Thoracic aorta (tissue), 2 donors: Measurements from ENCODE around the gene CCDC6. TPM values are rescaled to one million over a fixed set of nuclear protein-coding genes. Genes with fewer than 3 reads are reported as not detected.
"Not testable (repeated sequence)": the region's sequence is repeated elsewhere in the genome, so short reads cannot be mapped to it uniquely, and the experiment has no call there.

ENCODE experiments used
- ATAC-seq: fragments of 150-250 bp; one replicate; pipeline ENCODE4 v1.8.0; 2017; ENCODE audit warnings: low read depth; ENCODE audit not compliant: insufficient number of reproducible peaks, low FRiP score
- DNase-seq: peaks from one replicate; pipeline ENCODE4 v3.0.0-alpha.2; 2020; ENCODE audit warnings: low spot score
- H3K27ac ChIP-seq, 2 donors: fragments of 200-600 bp; sonication (generic); 1 replicate in 1 of 2; 2 replicates in 1 of 2; pipeline ENCODE4 v1.5.1; 2016; ENCODE audit warnings: mild to moderate bottlenecking in 2 of 2, moderate library complexity in 2 of 2
- H3K27me3 ChIP-seq: fragments of 200-600 bp; sonication (generic); replicated peaks from 2 replicates; pipeline ENCODE4 v1.6.0; 2016; ENCODE audit warnings: mild to moderate bottlenecking; ENCODE audit not compliant: insufficient read depth
- H3K36me3 ChIP-seq: fragments of 200-600 bp; sonication (generic); one replicate; pipeline ENCODE4 v1.5.1; 2016
- H3K4me1 ChIP-seq, 2 donors: fragments of 200-600 bp; sonication (generic); 1 replicate in 1 of 2; 2 replicates in 1 of 2; pipeline versions ENCODE4 v1.5.1 to v1.6.0; 2016; ENCODE audit warnings: low read depth in 2 of 2, mild to moderate bottlenecking in 1 of 2; ENCODE audit not compliant: control insufficient read depth in 1 of 2
- H3K4me3 ChIP-seq: fragments of 200-600 bp; sonication (generic); 2 replicates; pipeline ENCODE4 v1.5.1; 2016; ENCODE audit warnings: mild to moderate bottlenecking
- H3K9me3 ChIP-seq: fragments of 200-600 bp; sonication (generic); 2 replicates; pipeline ENCODE4 v1.5.1; 2016
- total RNA-seq, 2 donors: library from RNA; depleted of rRNA; stranded (reverse); fragments of >200 nt; gene quantifications; one replicate each; pipeline versions ENCODE4 v1.1.0 to v1.2.3, GENCODE V29; 2016
- TF ChIP-seq, protein P1 (sequence below): fragments of 200-600 bp; sonication (generic); IDR thresholded peaks from one replicate; pipeline ENCODE4 v1.5.1; 2019; ENCODE audit warnings: antibody characterized with exemption

Gene CCDC6
- total RNA-seq = 10 to 100 TPM; 69.3 to 70.9 TPM

DNA sequence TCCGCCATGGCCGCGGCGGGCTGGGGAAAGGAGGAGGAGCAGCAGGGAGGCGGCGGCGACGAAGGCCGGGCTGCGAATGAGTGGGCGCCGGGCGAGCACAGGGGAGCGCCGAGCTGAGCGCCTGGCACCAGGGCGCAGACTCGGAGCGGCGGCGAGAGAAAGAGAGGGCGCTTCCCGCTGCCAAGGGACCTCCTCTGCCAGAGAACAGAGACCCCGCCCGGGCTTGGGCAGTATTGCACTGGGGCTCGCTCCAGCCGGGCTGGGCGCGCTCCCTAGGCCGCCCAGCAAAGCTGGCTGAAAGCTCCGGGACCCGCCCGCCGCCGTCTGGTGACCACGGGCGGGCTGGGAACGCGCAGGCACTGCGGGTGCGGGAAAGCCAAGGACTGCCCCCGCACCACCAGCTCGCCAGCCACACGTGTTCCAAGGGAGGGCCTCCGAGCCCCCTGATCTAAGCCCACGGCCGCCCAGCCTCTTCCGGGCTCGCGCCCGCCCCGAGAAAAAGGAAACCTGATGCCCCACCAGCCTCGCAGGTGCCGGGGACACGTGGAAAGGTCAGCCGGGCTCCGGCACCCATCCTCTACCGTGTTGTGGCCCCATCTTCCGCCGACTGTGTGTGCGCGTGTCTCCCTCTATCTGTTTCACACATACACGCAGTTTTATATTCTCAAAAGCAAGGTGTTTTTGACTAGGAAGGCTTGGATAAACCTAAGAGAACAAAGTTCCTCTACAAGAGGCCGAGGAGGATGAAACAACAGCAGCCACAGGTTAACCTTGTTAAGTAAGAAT lies at the start of gene CCDC6:
Gene CCDC6 (minus strand): TSS at position 140 of the 786 bp plus-strand sequence. CDS start 132 bp downstream, at position 8.
- H3K27ac ChIP-seq = peak within 1 kb of the TSS; percentile 95 to 98
- TF ChIP-seq, protein P1, sequence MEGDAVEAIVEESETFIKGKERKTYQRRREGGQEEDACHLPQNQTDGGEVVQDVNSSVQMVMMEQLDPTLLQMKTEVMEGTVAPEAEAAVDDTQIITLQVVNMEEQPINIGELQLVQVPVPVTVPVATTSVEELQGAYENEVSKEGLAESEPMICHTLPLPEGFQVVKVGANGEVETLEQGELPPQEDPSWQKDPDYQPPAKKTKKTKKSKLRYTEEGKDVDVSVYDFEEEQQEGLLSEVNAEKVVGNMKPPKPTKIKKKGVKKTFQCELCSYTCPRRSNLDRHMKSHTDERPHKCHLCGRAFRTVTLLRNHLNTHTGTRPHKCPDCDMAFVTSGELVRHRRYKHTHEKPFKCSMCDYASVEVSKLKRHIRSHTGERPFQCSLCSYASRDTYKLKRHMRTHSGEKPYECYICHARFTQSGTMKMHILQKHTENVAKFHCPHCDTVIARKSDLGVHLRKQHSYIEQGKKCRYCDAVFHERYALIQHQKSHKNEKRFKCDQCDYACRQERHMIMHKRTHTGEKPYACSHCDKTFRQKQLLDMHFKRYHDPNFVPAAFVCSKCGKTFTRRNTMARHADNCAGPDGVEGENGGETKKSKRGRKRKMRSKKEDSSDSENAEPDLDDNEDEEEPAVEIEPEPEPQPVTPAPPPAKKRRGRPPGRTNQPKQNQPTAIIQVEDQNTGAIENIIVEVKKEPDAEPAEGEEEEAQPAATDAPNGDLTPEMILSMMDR = peak; percentile 88
- H3K27me3 ChIP-seq = no peaks in the 10 kb centered on the region
- no peaks in the 10 kb centered on the region for H3K9me3 ChIP-seq
- DNase-seq (peak; percentile 83), ATAC-seq (peak; percentile 73)
- H3K4me1 ChIP-seq = peaks cover 3 to 54% of the 10 kb centered on the region in 2 donors
- H3K36me3 ChIP-seq = no peaks in the 10 kb centered on the region
- H3K4me3 ChIP-seq = peak within 1 kb of the TSS; percentile 95

- ATAC-seq (no peak), DNase-seq (no peak)
- H3K4me3 ChIP-seq = no peak overlapping the region
- no peaks in the 10 kb centered on the region for H3K4me1 ChIP-seq
- H3K27me3 ChIP-seq = no peaks in the 10 kb centered on the region
- no peak overlapping the region for H3K27ac ChIP-seq
- no peaks in the 10 kb centered on the region for H3K36me3 ChIP-seq
- TF ChIP-seq, protein P1 = no peak
- no peaks in the 10 kb centered on the region for H3K9me3 ChIP-seq
Measured at GRCh38 chr10:59954296-59954695, 47.9 kb upstream of the CCDC6 start.

DNA sequence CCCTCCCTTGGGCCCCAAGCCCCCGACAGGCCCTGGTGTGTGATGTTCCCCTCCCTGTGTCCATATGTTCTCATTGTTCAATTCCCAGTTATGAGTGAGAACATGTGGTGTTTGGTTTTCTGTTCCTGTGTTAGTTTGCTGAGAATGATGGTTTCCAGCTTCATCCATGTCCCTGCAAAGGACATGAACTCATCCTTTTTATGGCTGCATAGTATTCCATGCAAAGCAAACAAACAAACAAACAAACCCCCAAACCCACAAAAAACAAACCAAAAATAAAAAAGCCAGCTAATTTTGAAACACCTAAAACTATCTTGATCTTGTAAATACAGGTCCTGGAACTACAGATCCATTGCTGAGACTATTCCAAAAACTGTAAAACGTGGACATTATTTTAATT lies 47.4 kb upstream of the CCDC6 start:
- not testable (repeated sequence) for H3K4me3 ChIP-seq, H3K27me3 ChIP-seq, H3K4me1 ChIP-seq, H3K27ac ChIP-seq, H3K9me3 ChIP-seq, DNase-seq, ATAC-seq, H3K36me3 ChIP-seq

- Histone ChIP-seq H3K27me3 (no peaks in the 10 kb centered on the region), H3K27ac (no peak overlapping the region), H3K36me3 (no peaks in the 10 kb centered on the region), H3K4me1 (no peaks in the 10 kb centered on the region), H3K4me3 (no peak overlapping the region), H3K9me3 (no peaks in the 10 kb centered on the region)
- TF ChIP-seq, protein P1 = no peak
- ATAC-seq (no peak), DNase-seq (no peak)
Measured at GRCh38 chr10:59950105-59950504, 43.7 kb upstream of the CCDC6 start.

GRCh38 chr10:59949608-59950007 lies 43.3 kb upstream of the CCDC6 start:
- Histone ChIP-seq H3K9me3 (no peaks in the 10 kb centered on the region), H3K4me3 (no peak overlapping the region), H3K27me3 (no peaks in the 10 kb centered on the region), H3K27ac (no peak overlapping the region), H3K36me3 (no peaks in the 10 kb centered on the region), H3K4me1 (no peaks in the 10 kb centered on the region)
- TF ChIP-seq, protein P1 = no peak
- DNase-seq (no peak), ATAC-seq (no peak)
